ENCODE measurements around the gene ZNF579. TPM values are rescaled to one million over a fixed set of nuclear protein-coding genes. Genes with fewer than 3 reads are reported as not detected.

ZNF579 gene
- total RNA-seq, 2 experiments from 2014 or later, result 7.2 TPM

DNA sequence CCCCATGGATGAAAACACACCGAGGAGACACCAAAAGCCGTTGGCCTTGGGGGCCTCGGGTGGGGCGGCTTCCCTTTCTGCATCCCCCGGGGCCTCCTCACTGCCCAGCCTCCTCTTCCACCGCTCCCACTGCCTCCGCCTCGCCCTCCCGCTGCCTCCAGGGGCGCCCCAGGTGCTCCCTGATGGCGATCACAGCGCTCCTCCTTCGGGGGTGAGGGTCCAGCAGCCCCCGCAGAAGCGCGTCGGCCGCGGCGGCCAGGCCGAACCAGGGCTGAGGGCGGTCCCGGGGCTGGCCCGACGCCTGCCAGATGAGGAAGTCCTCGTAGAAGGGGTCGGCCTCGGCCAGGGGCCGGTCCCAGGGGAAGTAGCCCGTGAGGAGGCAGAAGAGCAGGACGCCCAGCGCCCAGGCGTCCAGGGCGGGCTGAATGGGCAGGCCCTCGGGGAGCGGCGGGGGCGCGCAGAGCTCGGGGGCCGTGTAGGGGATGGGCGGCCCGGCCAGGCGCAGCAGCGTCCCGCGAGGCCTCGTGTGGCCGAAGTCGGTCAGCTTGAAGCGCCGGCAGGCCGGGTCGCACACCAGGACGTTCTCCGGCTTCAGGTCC is 50.9 kb downstream of the ZNF579 start:
- Mint-ChIP-seq H3K4me3 (no peak overlapping the region), H3K27ac (no peak overlapping the region), H3K36me3 (ENCODE audit: low read depth) (no peaks in the 10 kb centered on the region), H3K4me1 (ENCODE audit: low read depth) (no peaks in the 10 kb centered on the region), H3K9me3 (no peaks in the 10 kb centered on the region), H3K27me3 (peaks cover 2% of the 10 kb centered on the region)
- no peak for DNase-seq
- ChIA-PET CTCF (interaction anchor here (1.0 kb wide), 1 partner anchor 26 kb away, joined by 5 read pairs; no protein-coding TSS in a partner anchor), POLR2A (no interaction called here)
- ATAC-seq, result no peak
- TF ChIP-seq, protein P1, sequence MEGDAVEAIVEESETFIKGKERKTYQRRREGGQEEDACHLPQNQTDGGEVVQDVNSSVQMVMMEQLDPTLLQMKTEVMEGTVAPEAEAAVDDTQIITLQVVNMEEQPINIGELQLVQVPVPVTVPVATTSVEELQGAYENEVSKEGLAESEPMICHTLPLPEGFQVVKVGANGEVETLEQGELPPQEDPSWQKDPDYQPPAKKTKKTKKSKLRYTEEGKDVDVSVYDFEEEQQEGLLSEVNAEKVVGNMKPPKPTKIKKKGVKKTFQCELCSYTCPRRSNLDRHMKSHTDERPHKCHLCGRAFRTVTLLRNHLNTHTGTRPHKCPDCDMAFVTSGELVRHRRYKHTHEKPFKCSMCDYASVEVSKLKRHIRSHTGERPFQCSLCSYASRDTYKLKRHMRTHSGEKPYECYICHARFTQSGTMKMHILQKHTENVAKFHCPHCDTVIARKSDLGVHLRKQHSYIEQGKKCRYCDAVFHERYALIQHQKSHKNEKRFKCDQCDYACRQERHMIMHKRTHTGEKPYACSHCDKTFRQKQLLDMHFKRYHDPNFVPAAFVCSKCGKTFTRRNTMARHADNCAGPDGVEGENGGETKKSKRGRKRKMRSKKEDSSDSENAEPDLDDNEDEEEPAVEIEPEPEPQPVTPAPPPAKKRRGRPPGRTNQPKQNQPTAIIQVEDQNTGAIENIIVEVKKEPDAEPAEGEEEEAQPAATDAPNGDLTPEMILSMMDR (IDR thresholded peaks at IDR 0.05), result no peak
- intact Hi-C loops (cut with micrococcal nuclease), result no loop called here

DNA sequence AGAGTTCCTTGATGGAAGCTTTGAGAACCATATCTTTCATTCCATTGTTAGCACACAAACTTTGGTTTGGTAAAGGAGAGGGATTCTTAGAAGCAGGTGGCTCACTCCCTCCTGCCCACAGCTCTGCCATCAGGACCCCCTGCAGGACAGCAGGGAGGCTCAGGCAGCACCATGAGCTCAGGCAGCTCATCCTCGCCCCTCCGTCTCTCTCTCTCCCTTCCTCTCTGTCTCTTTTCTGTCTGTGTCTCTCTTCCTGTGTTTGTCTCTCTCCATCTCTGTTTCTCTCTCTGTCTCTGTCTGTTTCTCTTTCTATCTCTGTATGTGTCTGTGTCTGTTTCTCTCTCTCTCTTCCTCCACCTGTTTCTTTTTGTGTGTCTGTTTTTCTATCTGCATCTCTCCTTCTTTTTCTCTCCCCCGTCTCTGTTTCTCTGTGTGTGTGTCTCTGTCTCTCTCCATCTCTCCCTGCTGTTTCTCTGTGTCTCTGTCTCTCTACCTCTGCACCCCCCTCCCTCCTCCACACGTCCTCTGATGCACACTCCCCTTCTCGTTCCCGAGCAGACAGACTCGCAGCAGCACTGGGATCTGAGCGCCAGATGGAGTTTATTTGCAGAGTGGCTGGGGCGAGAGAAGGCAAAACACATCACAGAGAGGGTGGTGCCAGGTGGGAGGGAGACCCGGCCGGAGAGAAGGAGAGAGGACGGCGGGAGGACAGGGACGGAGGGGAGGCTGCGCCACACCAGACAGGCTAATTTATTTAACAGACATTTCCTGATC is 52.4 kb downstream of the ZNF579 start:
- DNase-seq, result no peak
- H3K4me3 Mint-ChIP-seq, result no peak overlapping the region
- no peak for ATAC-seq
- TF ChIP-seq, protein P1 (IDR thresholded peaks at IDR 0.05), result no peak
- H3K27ac Mint-ChIP-seq, result no peak overlapping the region
- intact Hi-C loops (cut with micrococcal nuclease), result no loop called here
- ChIA-PET CTCF (no interaction called here), POLR2A (no interaction called here)
- H3K4me1 Mint-ChIP-seq (ENCODE audit: low read depth), result no peaks in the 10 kb centered on the region
- no peaks in the 10 kb centered on the region for H3K36me3 Mint-ChIP-seq (ENCODE audit: low read depth)
- H3K9me3 Mint-ChIP-seq, result no peaks in the 10 kb centered on the region
- H3K27me3 Mint-ChIP-seq, result peaks cover 2% of the 10 kb centered on the region

DNA sequence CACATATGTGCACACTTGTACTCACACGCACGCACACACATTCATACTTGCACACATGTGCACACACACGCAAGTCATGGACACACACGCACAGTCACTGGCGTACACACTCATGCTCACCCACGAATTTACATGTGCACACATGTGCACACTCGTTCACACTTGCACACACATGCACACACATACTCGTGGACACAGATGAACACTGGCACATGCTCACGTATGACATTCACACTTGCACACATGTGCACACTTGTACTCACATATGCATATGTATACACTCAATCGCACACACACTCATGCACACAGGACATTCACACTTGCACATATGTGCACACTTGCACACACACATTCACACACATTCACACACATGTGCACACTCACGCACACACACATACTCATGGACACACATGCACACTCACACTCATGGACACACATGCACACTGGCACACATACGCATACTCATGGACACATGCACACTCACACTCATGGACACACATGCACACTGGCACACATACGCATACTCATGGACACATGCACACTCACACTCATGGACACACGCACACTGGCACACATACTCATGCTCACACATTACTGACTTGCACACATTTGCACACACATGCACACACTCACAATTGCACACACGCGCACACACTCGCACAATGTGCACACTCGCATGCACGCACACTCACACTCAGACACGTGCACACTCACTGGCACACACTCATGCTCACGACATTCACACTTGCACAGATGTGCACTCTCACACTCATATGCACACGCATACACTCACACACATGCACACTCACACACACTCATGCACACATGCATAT is 53.2 kb downstream of the ZNF579 start:
- ChIA-PET CTCF (no interaction called here), POLR2A (no interaction called here)
- DNase-seq (no peak), ATAC-seq (no peak)
- H3K27me3 Mint-ChIP-seq, result peaks cover 2% of the 10 kb centered on the region
- no peak overlapping the region for H3K4me3 Mint-ChIP-seq
- H3K9me3 Mint-ChIP-seq, result no peaks in the 10 kb centered on the region
- no peaks in the 10 kb centered on the region for H3K4me1 Mint-ChIP-seq (ENCODE audit: low read depth)
- TF ChIP-seq, protein P1 (IDR thresholded peaks at IDR 0.05), result no peak
- no peak overlapping the region for H3K27ac Mint-ChIP-seq
- intact Hi-C loops (cut with micrococcal nuclease), result no loop called here
- H3K36me3 Mint-ChIP-seq (ENCODE audit: low read depth), result no peaks in the 10 kb centered on the region

Other genes starting within 250 kb of the ZNF579 start
- gene KMT5C, start 241.0 kb downstream of the ZNF579 start, total RNA-seq, result 10 to 100 TPM; 32.6 to 33.1 TPM
- not detected for gene COX6B2, start 226.1 kb downstream of the ZNF579 start, total RNA-seq
- not detected for gene GARIN5B, start 217.6 kb downstream of the ZNF579 start, total RNA-seq
- gene IL11, start 210.4 kb downstream of the ZNF579 start, total RNA-seq, result under 1 TPM in 1 of 2 experiments, not detected in 1; 0.18 TPM
- not detected for gene TMEM190, start 204.0 kb downstream of the ZNF579 start, total RNA-seq
- 10 to 100 TPM in 1 of 2 experiments, 1 to 10 TPM in 1; 9.4 to 10.6 TPM for gene TMEM238, start 196.6 kb downstream of the ZNF579 start, total RNA-seq
- 1,000 to 10,000 TPM; 3,001 to 3,058 TPM for gene RPL28, start 194.9 kb downstream of the ZNF579 start, total RNA-seq
- gene UBE2S, start 173.1 kb downstream of the ZNF579 start, total RNA-seq, result 100 to 1,000 TPM; 229 to 241 TPM
- gene SHISA7, start 137.5 kb downstream of the ZNF579 start, total RNA-seq, result not detected
- 10 to 100 TPM; 29.0 to 29.3 TPM for gene ISOC2, start 119.2 kb downstream of the ZNF579 start, total RNA-seq
- gene C19orf85, start 116.1 kb downstream of the ZNF579 start, total RNA-seq, result not detected
- gene ZNF628, start 104.2 kb downstream of the ZNF579 start, total RNA-seq, result 1 to 10 TPM; 8.4 to 8.6 TPM
- gene NAT14, start 95.7 kb downstream of the ZNF579 start, total RNA-seq, result 10 to 100 TPM; 18.9 to 19.9 TPM
- under 1 TPM; 0.67 to 0.70 TPM for gene SSC5D, start 92.4 kb downstream of the ZNF579 start, total RNA-seq
- not detected for gene SBK2, start 43.7 kb downstream of the ZNF579 start, total RNA-seq
- not detected for gene SBK3, start 35.3 kb downstream of the ZNF579 start, total RNA-seq
- 10 to 100 TPM; 11.4 to 13.2 TPM for gene FIZ1, start 18.7 kb upstream of the ZNF579 start, total RNA-seq
- 10 to 100 TPM; 11.0 to 12.3 TPM for gene ZNF524, start 19.4 kb upstream of the ZNF579 start, total RNA-seq
- gene ZNF865, start 24.8 kb upstream of the ZNF579 start, total RNA-seq, result 10 to 100 TPM; 10.6 to 11.7 TPM
- 1 to 10 TPM; 3.6 to 3.7 TPM for gene ZNF784, start 43.7 kb upstream of the ZNF579 start, total RNA-seq
- 10 to 100 TPM; 24.8 to 26.2 TPM for gene ZNF580, start 60.2 kb upstream of the ZNF579 start, total RNA-seq
- 10 to 100 TPM; 30.4 to 34.5 TPM for gene ZNF581, start 62.8 kb upstream of the ZNF579 start, total RNA-seq
- 10 to 100 TPM in 1 of 2 experiments, 1 to 10 TPM in 1; 8.8 to 11.2 TPM for gene CCDC106, start 67.4 kb upstream of the ZNF579 start, total RNA-seq
- gene U2AF2, start 74.2 kb upstream of the ZNF579 start, total RNA-seq, result 100 to 1,000 TPM; 304 to 306 TPM
- 10 to 100 TPM; 36.2 to 37.7 TPM for gene EPN1, start 94.4 kb upstream of the ZNF579 start, total RNA-seq
- gene NLRP9, start 157.6 kb upstream of the ZNF579 start, total RNA-seq, result not detected
- not detected for gene RFPL4A, start 178.2 kb upstream of the ZNF579 start, total RNA-seq
- not detected for gene RFPL4AL1, start 188.3 kb upstream of the ZNF579 start, total RNA-seq

Data from activated CD8-positive, alpha-beta T cell treated with anti-CD3 and anti-CD28 coated beads for 36 hours (primary cell).